ENCODE data around the gene ELAVL1.
"Not testable (repeated sequence)": the region's sequence is repeated elsewhere in the genome, so short reads cannot be mapped to it uniquely, and the experiment has no call there.

ELAVL1 gene

GRCh38 chr19:7961920-7962626 lies 43.4 kb downstream of the ELAVL1 start:
- H3K27me3 ChIP-seq: no peaks in the 10 kb centered on the region

GRCh38 chr19:7961082-7961481 lies 44.4 kb downstream of the ELAVL1 start:
- H3K27ac ChIP-seq; H3K4me1 ChIP-seq (ENCODE audit: control insufficient read depth in 1 of 2, insufficient read depth in 1 of 2, low read depth in 1 of 2, low read length in 1 of 2); H3K4me3 ChIP-seq (ENCODE audit: low read depth in 1 of 2, low read length in 1 of 2); H3K9me3 ChIP-seq; H3K27me3 ChIP-seq: not testable (repeated sequence)
- peaks cover 55% of the 10 kb centered on the region for H3K36me3 ChIP-seq

More at GRCh38 chr19:7961920-7962626, 43.4 kb downstream of the ELAVL1 start:
- TF ChIP-seq, protein P1, sequence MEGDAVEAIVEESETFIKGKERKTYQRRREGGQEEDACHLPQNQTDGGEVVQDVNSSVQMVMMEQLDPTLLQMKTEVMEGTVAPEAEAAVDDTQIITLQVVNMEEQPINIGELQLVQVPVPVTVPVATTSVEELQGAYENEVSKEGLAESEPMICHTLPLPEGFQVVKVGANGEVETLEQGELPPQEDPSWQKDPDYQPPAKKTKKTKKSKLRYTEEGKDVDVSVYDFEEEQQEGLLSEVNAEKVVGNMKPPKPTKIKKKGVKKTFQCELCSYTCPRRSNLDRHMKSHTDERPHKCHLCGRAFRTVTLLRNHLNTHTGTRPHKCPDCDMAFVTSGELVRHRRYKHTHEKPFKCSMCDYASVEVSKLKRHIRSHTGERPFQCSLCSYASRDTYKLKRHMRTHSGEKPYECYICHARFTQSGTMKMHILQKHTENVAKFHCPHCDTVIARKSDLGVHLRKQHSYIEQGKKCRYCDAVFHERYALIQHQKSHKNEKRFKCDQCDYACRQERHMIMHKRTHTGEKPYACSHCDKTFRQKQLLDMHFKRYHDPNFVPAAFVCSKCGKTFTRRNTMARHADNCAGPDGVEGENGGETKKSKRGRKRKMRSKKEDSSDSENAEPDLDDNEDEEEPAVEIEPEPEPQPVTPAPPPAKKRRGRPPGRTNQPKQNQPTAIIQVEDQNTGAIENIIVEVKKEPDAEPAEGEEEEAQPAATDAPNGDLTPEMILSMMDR (IDR thresholded peaks at IDR 0.05): no peak
- Histone ChIP-seq H3K4me3 (ENCODE audit: low read depth in 1 of 2, low read length in 1 of 2) (no peak overlapping the region), H3K27ac (peak overlapping the region; percentile 23), H3K9me3 (no peaks in the 10 kb centered on the region), H3K36me3 (peaks cover 65% of the 10 kb centered on the region), H3K4me1 (ENCODE audit: control insufficient read depth in 1 of 2, insufficient read depth in 1 of 2, low read depth in 1 of 2, low read length in 1 of 2) (peaks cover 5% of the 10 kb centered on the region in 2 experiments)

DNA sequence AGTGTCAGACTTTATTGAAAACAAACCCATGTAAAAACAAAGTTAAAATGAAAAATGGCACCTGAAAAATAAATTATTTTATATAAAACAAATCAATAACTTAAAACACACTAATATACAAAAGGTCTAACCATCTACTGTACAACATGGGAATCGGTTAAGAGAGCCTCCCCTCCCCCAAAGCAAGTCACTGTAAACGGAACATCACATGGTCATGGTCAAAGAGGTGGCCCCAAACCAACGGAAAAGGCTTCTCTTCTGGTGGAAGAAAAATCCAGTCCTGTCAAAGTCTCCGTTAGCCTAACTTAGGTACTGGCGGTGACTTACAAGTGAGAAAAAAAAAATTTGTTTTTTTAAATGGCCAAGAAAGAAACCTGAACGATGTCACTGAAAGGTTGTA lies 46.2 kb downstream of the ELAVL1 start:
- peaks cover 5% of the 10 kb centered on the region in 2 experiments for H3K4me1 ChIP-seq (ENCODE audit: control insufficient read depth in 1 of 2, insufficient read depth in 1 of 2, low read depth in 1 of 2, low read length in 1 of 2)
- H3K4me3 ChIP-seq (ENCODE audit: low read depth in 1 of 2, low read length in 1 of 2): no peak overlapping the region
- no peak overlapping the region for H3K27ac ChIP-seq
- H3K36me3 ChIP-seq: peaks cover 38% of the 10 kb centered on the region
- TF ChIP-seq, protein P1 (IDR thresholded peaks at IDR 0.05): no peak
- H3K27me3 ChIP-seq: no peaks in the 10 kb centered on the region
- H3K9me3 ChIP-seq: no peaks in the 10 kb centered on the region

DNA sequence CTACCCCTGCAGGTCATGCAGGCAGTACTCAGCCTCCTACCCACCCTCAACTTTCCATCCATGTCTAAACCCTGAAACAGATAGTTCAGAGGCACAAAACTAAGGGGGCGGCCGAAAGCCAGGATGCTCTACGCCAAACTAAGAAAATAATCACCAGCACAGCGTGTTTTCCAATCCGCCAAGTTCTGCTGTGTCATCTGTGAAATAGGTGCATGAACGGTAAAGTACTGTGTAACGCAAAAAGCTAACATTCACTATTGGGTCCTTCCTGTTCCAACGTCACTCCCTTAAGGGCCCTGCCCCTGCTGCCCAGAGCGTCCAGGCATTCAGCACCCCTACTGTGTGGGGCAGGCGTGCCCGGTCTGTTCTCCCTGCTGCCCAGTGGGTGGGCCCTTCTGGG lies 49.7 kb downstream of the ELAVL1 start:
- TF ChIP-seq, protein P1 (IDR thresholded peaks at IDR 0.05): no peak
- Histone ChIP-seq H3K4me3 (ENCODE audit: low read depth in 1 of 2, low read length in 1 of 2) (no peak overlapping the region), H3K27me3 (no peaks in the 10 kb centered on the region), H3K27ac (no peak overlapping the region), H3K9me3 (no peaks in the 10 kb centered on the region), H3K36me3 (peaks cover 8% of the 10 kb centered on the region), H3K4me1 (ENCODE audit: control insufficient read depth in 1 of 2, insufficient read depth in 1 of 2, low read depth in 1 of 2, low read length in 1 of 2) (peaks cover 12 to 16% of the 10 kb centered on the region in 2 experiments)

DNA sequence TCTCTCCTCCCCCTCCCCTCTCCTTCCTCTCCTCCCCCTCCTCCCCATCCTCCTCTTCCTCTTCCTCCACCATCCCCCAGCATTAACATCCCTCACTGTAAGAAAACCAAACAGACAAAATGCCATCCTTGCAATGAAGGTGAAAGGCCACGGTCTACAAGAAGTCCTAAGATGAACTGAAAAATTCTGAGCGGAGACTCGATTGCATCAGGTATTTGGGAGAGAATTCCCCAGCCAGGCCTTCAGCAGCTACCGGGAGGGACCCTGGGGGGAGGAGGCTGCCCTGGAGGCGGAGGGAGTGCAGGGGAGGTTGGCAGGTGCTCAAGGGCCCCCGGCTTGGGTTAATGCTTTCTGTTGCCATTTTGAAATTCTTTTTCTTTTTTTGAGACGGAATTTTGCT lies 51.9 kb downstream of the ELAVL1 start:
- Histone ChIP-seq H3K27me3 (no peaks in the 10 kb centered on the region), H3K9me3 (no peaks in the 10 kb centered on the region), H3K4me1 (ENCODE audit: control insufficient read depth in 1 of 2, insufficient read depth in 1 of 2, low read depth in 1 of 2, low read length in 1 of 2) (peaks cover 11 to 12% of the 10 kb centered on the region in 2 experiments), H3K36me3 (no peaks in the 10 kb centered on the region), H3K4me3 (ENCODE audit: low read depth in 1 of 2, low read length in 1 of 2) (no peak overlapping the region), H3K27ac (no peak overlapping the region)
- TF ChIP-seq, protein P1 (IDR thresholded peaks at IDR 0.05): no peak

GRCh38 chr19:7953060-7953459 lies 52.4 kb downstream of the ELAVL1 start:
- H3K36me3 ChIP-seq: no peaks in the 10 kb centered on the region
- no peak overlapping the region for H3K4me3 ChIP-seq (ENCODE audit: low read depth in 1 of 2, low read length in 1 of 2)
- H3K27me3 ChIP-seq: no peaks in the 10 kb centered on the region
- TF ChIP-seq, protein P1 (IDR thresholded peaks at IDR 0.05): no peak
- H3K9me3 ChIP-seq: no peaks in the 10 kb centered on the region
- H3K4me1 ChIP-seq (ENCODE audit: control insufficient read depth in 1 of 2, insufficient read depth in 1 of 2, low read depth in 1 of 2, low read length in 1 of 2): peaks cover 11 to 12% of the 10 kb centered on the region in 2 experiments
- H3K27ac ChIP-seq: no peak overlapping the region

Measured in neutrophil (primary cell).